GM18951 (cell line): ENCODE data around the gene CHST7.

Experiments
- POLR2A ChIP-seq: IDR thresholded peaks from 4 replicates; pipeline ENCODE4 v1.6.1; 2011; ENCODE audit warnings: mild to moderate bottlenecking; ENCODE audit not compliant: insufficient read length, insufficient read depth; ENCODE audit errors: extremely low read depth
- in situ Hi-C: fragments of 300-500 bp; cut with MboI; formaldehyde crosslinking; loops from one replicate; pipeline ENCODE4 v1.12.0; 2022; ENCODE audit warnings: low sequenced_read_pairs, mixed read lengths, inconsistent platforms; ENCODE audit not compliant: unreplicated experiment

CHST7 gene

GRCh38 chrX:46577221-46578005 is 3.8 kb downstream of the CHST7 start:
- TF ChIP-seq POLR2A, result no peak
- in situ Hi-C loops, result no loop called here

DNA sequence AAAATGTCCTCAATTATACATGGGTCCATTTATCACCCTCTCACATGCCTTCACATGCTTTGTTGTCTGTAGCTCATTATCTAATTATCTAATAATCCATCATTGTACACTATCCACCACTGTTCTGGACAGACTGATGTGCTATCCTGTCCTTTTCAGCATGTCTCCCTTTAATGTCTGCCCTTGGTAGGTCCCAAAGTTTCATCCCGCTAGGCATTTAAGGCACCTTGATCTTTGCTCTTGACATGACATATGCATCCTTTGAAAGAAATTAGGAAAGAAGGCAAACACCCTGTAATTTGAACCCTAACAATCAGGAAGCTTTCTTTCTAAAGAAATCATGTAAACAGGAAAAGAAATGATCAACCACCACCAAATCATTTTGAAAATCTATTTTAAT is 5.7 kb downstream of the CHST7 start:
- in situ Hi-C loops, result no loop called here
- no peak for TF ChIP-seq POLR2A

- TF ChIP-seq POLR2A, result no peak
- in situ Hi-C loops, result no loop called here
Observed at GRCh38 chrX:46580613-46581012, 7.0 kb downstream of the CHST7 start.

DNA sequence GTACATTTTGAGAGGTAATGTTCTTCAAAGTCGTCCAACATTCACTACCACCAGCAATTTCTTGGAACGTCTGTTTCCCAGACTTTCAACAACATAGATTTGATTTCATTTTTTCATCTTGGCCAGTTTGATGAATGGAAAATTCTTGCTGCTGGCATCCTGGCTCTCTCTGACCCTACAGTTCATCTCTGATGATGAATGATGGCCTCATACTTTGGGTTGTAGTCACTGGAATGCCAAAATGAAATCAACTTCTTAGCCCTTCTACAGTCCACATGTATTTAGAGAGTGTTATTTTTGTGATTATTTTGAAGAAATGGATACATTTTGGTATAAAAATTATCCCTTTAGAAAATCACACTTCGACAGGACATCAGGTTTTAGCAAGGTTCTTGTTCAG is 8.8 kb downstream of the CHST7 start:
- in situ Hi-C loops, result no loop called here
- no peak for TF ChIP-seq POLR2A

DNA sequence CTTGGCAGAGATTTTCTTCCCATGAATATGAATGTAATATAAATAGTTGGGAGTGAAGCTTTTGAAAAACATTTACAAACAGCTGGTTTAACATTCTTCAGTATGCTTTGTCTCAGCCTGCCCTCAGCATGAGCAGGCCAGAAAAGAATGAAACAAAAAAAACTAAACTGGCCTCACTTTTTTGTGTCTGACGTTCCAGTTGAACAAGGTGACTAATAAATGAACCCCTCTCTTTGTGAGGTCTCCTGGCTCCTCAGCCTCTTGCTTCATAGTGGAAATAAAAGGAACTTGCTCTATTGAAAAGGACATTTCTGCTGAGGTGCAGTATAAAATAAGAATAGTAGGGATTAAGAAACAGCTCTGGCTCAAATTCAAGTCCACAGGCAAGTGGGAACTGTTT is 9.4 kb downstream of the CHST7 start:
- no peak for TF ChIP-seq POLR2A
- in situ Hi-C loops, result no loop called here

DNA sequence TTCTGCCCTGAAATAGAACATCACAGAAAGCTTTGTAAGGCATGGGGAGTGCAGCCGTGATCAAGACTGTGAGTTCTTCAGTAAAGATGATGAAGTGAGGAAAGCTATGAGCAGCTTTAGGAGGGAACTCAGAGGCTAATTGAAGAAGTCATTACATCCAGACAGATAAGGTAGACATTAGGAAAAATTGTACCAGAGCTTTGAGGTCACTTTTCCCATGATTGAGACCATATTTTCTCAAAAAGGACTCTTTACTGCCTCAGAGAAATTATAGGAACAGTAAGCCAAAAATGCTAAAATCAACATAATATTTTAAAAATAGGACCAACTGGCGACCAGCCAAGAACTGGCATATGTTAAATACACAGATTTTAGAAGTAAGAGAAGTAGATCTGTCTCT is 11.2 kb downstream of the CHST7 start:
- no peak for TF ChIP-seq POLR2A
- in situ Hi-C loops, result no loop called here

GRCh38 chrX:46587158-46587557 is 13.6 kb downstream of the CHST7 start:
- no peak for TF ChIP-seq POLR2A
- in situ Hi-C loops, result no loop called here

DNA sequence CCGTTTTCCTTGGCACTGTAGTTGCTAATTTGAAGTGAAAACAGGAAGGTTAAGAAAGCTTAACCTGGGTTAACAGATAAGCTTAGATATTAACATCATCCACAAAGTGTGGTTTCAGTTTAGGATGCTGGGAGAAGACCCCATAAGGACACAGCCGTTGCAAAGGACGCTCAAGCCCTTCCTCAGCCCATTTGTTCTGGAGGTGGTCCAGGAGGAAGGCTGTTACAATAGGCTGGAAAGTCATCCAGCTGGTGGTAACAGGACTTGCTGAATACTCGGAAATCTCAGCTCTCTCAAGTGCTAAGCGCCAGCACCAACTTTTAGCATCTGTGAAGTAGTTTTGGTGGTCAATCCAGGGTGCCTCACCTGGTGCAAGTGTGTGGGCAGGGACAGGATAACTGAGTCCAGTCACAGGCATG is 14.2 kb downstream of the CHST7 start:
- no peak for TF ChIP-seq POLR2A
- in situ Hi-C loops, result no loop called here

DNA sequence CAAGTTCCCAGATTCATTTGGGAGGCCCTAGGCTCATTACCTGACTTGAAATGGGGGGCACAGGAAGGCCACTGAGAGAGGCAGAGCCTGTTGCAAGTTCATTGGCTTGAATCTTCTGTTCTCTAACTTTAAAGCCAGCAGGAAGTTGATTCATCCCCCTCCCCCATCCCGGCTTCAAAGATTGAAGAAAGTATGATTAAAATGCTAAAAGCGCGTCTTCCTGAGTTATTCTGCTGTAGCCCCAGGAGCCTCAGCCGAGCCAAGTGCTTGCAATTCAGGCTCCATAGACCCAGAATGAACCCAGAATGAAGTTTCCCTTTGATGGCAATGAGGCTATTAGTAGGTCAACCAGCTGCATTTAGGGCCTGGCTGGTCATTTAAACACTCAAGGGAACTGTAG is 14.7 kb downstream of the CHST7 start:
- TF ChIP-seq POLR2A, result no peak
- in situ Hi-C loops, result no loop called here

- in situ Hi-C loops, result no loop called here
- no peak for TF ChIP-seq POLR2A
Observed at GRCh38 chrX:46589977-46590723, 16.6 kb downstream of the CHST7 start.

DNA sequence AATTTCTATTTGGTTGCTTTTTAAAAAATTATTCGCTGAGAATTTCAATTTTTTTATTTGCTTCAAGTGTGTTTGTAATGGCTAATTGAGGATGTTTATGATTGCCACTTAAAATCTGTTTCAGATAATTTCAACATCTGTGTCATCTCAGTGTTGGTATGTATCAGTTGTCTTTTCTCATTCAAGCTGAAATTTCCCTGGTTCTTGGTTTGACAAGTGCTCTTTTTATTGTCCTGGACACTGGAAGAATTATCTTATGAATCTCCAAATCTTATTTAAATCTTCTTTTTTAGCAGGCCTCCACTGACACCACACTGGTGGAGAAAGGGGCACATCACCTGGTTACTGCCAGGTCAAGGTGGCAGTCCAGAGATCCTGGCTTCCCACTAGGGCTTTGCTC is 21.5 kb downstream of the CHST7 start:
- in situ Hi-C loops, result no loop called here
- no peak for TF ChIP-seq POLR2A

DNA sequence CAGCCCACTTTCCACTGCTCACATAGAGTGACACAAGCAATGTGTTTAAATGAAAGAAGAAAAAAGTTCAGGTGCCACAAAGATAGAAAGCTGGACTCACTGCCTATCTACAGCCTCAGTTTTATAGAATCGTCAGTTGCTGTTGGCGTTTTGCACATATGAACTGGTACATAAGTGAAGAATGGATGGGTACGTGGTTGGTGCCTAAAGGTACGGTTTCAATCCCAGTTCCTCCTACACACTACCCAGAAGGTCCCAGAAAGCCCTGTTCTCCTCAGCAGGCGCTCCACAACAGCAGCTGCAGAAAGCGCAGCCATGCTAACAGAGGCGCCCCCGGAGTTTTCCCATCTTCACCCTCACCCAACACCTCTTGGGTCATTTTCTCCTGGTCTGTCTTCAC is 23.6 kb downstream of the CHST7 start:
- TF ChIP-seq POLR2A, result no peak
- in situ Hi-C loops, result no loop called here

- no peak for TF ChIP-seq POLR2A
- in situ Hi-C loops, result no loop called here
Observed at GRCh38 chrX:46597771-46598170, 24.2 kb downstream of the CHST7 start.

DNA sequence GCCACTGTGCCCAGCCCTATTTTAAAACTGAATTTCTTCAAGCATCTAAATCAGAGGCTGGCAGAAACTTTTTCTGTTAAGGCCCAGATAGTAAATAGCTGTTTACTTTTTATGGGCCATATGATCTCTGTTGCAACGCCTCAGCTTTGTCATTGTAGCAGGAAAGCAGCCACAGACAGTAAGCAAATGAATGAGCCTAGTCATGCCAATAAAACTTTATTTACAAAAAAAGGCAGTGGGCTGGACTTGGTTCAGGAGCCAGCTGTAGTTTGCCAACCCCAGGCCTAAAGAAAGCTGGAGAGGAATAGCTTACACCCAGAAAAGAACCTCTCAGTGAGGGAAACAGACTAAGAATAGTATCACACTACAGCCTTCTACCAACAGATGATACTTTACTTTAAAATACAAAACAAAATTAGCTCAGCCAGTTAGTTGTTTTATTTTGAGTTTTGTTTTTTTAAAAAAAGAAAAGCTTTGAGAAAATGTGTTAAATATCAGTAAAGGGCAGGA is 25.5 kb downstream of the CHST7 start:
- TF ChIP-seq POLR2A, result no peak
- in situ Hi-C loops, result no loop called here

- in situ Hi-C loops, result no loop called here
Observed at GRCh38 chrX:46601283-46601682, 27.7 kb downstream of the CHST7 start.

More at GRCh38 chrX:46601283-46601682, 27.7 kb downstream of the CHST7 start:
- no peak for TF ChIP-seq POLR2A
